Omental fat pad (tissue), 4 donors: ENCODE results near the gene CENPM. TPM values are rescaled to one million over a fixed set of nuclear protein-coding genes. Genes with fewer than 3 reads are reported as not detected.

Experiments used
- ATAC-seq: fragments of 150-250 bp; one replicate; pipeline ENCODE4 v1.9.1; 2016; ENCODE audit warnings: mild to moderate bottlenecking, moderate library complexity; ENCODE audit not compliant: low FRiP score
- DNase-seq: peaks from one replicate; pipeline ENCODE4 v3.0.0-alpha.2; 2019; ENCODE audit warnings: low spot score
- total RNA-seq, 4 donors: library from RNA; depleted of rRNA; stranded (reverse); fragments of >200 nt; gene quantifications; one replicate each; pipeline ENCODE4 v1.1.0, GENCODE V29; 2016
- TF ChIP-seq, protein P1 (sequence below), 3 donors: fragments of 450-650 bp; IDR thresholded peaks; one replicate each; pipeline ENCODE4 v1.5.1; 2016 to 2017; ENCODE audit warnings: antibody characterized with exemption in 3 of 3, mild to moderate bottlenecking in 3 of 3, moderate library complexity in 2 of 3

CENPM gene
- total RNA-seq, 4 donors from 2014 or later = 0.84 to 5.4 TPM; not detected in 2

DNA sequence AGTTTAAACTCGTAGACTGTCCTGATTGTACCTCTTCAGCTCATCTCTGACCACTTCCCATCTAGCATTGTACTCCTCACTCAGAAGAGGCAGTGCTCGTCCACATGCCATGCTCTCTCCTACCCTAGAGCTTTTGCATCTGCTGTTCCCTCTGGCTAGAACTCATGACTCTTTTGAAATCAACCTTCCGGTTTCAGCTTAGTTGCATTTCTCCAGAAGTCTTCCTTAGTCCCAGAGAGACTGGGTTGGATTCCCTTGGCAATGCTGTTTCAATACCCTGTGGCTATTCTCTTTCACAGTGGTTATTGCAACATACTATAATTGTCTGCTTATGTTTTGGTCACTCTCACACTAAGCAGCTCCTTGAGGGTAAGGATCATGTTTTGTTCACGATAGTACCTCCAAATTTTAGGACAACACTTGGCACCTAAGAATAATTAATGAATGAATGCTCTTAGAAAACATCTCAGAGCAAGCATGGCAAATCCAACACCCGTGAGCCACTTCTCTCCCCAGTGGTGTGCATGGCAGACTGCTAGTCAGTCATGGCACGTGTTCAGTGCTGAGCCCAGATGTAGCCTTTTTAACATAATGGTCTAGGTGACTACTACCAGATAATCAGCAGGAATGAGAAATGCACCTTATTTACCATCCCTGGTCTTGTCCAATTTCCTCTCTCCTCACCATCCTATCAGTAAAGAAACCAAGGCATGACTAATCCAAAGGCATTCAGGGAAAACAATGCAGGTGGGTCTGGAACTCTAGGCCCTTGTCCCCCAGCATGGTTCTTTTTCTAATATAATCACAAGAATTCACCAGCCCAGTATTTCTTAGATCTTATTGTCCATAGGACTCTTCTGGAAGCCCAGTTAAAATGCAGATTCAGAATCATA is 36.8 kb upstream of the CENPM start:
- ATAC-seq (no peak), DNase-seq (no peak)
- TF ChIP-seq, protein P1, sequence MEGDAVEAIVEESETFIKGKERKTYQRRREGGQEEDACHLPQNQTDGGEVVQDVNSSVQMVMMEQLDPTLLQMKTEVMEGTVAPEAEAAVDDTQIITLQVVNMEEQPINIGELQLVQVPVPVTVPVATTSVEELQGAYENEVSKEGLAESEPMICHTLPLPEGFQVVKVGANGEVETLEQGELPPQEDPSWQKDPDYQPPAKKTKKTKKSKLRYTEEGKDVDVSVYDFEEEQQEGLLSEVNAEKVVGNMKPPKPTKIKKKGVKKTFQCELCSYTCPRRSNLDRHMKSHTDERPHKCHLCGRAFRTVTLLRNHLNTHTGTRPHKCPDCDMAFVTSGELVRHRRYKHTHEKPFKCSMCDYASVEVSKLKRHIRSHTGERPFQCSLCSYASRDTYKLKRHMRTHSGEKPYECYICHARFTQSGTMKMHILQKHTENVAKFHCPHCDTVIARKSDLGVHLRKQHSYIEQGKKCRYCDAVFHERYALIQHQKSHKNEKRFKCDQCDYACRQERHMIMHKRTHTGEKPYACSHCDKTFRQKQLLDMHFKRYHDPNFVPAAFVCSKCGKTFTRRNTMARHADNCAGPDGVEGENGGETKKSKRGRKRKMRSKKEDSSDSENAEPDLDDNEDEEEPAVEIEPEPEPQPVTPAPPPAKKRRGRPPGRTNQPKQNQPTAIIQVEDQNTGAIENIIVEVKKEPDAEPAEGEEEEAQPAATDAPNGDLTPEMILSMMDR (IDR thresholded peaks at IDR 0.05) = no peak

- DNase-seq = no peak
- no peak for ATAC-seq
- TF ChIP-seq, protein P1 (IDR thresholded peaks at IDR 0.05) = no peak
These were observed 35.9 kb upstream of the CENPM start for GRCh38 chr22:41982865-41983264.

GRCh38 chr22:41979423-41980250 is 32.7 kb upstream of the CENPM start:
- DNase-seq (no peak), ATAC-seq (no peak)
- TF ChIP-seq, protein P1 (IDR thresholded peaks at IDR 0.05) = no peak

DNA sequence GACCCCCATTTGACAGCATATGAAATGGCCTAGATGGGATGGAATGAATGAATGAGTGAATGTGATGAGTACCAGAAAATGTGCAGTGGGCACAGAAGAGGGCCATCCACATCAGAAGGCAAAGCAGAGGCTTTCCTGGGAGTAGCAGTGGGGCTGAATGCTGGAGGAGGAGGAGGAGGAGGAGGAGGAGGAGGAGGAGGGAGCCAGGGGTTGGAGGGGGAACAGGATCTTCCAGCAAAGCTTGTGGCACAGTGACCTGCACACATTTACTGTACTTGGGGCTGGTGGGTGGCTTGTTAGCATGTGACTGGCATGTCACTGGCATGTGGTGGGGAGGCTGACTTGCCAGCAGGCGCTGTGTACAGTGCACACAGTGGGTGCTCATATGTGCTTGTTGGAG is 31.8 kb upstream of the CENPM start:
- DNase-seq = no peak
- ATAC-seq = no peak
- TF ChIP-seq, protein P1 (IDR thresholded peaks at IDR 0.05) = no peak

- TF ChIP-seq, protein P1 (IDR thresholded peaks at IDR 0.05) = no peak
- ATAC-seq (peak; percentile 28), DNase-seq (no peak)
These were observed 30.1 kb upstream of the CENPM start for GRCh38 chr22:41976961-41977566.

DNA sequence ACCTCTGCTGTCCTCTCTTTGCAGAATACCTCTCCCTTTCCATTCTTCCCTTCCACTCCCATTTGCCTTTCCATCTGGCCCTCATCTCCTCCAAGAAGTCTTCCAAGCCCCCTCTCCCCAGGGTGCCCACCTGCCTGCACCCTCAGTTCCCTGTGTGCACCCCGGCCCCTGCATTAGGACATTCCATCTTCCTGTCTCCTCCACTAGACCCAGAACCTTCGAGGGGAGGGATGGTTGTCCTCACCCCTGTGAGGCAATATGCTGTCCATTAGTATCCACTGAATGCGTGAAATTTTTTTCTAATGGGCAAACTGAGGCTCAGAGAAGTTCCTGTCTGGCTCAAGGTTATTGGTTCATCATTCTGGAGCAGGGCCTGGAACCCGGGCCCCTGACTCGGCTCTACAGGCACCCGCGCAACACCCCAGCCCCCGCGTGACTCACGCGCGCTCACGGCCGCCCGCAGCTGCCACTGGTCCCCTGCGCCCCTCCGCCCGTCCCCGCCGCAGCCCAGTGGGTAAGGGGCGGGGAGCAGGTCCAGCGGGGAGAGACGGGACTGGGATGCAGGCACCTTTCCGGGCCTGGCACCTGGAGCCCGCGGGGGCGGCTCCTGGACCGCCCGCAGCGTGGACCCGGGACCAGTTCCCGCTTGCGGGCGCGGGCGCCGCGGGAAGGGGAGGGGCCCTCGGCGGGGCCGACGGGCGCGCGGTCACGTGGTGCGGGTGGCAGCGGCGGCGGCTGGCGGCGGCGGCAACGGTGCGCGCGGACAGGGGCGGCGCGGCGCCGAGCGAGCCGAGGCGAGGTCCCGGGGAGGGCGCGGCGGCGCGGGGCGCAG is 29.3 kb upstream of the CENPM start:
- TF ChIP-seq, protein P1 (IDR thresholded peaks at IDR 0.05) = no peak
- ATAC-seq = peak; percentile 58
- DNase-seq = no peak
